HG02973 (cell line): ENCODE data around the gene KLHL29.

Experiments used
- ATAC-seq: cut with Tn5 transposase; IDR thresholded peaks from one replicate; pipeline ENCODE4 v1.9.1; 2021; ENCODE audit warnings: moderate library complexity; ENCODE audit not compliant: unreplicated experiment

Gene KLHL29

DNA sequence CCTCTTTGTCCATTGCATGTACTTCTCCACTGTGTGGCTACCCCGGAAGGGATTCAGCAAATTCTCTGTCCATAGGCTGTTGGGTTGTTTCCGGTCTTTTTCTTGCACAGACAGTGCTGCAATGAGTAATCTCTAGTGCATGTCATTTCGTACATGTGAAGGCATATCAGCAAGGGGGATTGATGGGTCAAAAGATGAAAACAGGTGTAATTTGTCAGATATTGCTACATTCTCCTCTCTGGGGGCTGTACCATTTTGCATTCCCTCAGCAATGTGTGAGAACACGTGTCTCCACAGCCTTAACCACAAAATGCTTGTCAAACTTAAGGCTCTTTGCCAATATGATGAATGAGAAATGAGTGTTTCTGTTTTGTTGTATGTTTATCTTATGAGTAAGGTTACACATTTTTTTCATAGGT, 60.5 kb downstream of the KLHL29 start:
- ATAC-seq, result no peak

DNA sequence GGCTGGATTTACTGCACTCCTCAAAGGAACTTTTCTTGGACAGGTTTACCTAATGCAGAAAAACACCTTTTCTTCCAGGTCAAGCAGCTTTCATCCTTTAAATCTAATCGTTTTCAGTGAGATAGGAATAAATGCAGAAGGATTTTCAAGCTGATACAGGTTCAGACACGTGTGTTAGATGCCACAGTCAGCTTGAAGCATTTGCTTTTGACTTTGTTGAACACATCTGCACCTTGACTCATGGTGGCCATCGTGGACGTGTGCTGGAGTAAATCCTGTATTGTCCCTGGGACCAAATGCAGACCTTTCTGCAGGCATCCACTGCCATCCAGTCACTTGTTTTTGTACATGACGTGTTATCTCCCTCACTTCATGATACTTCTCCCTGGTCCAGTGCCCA, 61.9 kb downstream of the KLHL29 start:
- ATAC-seq, result no peak

DNA sequence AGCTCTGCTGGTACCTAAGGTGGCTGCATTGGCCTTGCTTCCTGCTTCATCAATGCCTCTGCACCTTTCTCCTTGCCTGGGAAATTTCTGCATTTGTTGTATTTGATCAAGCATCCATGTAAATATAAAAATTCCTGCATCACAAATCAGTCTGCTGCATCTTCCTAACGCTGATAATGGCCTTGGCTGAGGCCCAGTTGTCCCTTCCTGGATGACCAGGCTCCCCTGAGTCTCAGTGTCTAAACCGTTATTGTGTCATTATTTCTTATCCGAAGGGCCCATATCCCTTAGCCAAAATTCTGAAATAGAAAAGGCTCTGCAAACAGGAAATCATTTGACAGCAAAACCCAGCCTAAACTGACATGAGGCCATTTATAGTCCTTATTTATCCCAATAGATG, 62.4 kb downstream of the KLHL29 start:
- no peak for ATAC-seq

DNA sequence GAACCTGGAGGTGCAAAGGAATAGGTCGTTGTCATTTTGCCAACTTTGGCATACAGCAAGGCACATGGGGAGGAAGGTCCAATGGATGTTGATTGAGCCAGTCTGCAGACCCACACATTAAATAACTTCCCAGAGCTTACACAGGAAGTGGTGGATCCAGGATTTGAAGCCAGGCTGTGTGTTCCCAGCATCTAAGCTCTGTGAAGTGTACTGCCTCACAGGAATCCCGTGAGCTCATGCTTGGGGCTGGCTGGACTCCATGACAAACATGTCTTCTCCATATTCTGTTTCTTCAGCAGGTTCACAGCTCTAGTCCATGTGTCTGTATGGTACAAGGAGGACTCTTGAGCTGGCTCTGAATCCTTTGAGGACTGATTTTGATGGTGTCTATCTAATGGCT, 63.9 kb downstream of the KLHL29 start:
- no peak for ATAC-seq

DNA sequence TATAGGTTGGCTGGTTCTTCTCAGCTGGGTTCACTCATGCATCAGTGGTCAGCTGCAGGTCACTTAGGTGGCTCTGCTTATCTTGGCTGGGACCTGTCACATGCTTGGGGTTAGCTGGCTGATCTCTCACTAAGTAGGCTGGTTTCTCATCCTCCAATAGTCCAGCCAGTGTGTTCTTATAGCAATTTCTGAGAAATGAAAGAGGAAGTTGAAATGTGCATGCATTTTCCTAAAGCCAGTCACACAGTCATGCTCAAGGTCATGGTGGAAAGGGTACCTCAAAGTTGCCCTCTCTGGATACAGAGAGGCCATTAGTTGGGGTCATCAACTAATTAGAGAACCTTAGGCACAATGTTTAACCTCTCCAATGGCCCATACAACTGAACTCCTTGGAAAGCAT, 64.4 kb downstream of the KLHL29 start:
- ATAC-seq, result peak; percentile 70

- no peak for ATAC-seq
Observed at GRCh38 chr2:23449831-23450331, 64.9 kb downstream of the KLHL29 start.

GRCh38 chr2:23452372-23452771, 67.4 kb downstream of the KLHL29 start:
- ATAC-seq, result no peak

- ATAC-seq, result peak; percentile 55
Observed at GRCh38 chr2:23452853-23453420, 68.0 kb downstream of the KLHL29 start.

- ATAC-seq, result no peak
Observed at GRCh38 chr2:23453432-23453831, 68.5 kb downstream of the KLHL29 start.

DNA sequence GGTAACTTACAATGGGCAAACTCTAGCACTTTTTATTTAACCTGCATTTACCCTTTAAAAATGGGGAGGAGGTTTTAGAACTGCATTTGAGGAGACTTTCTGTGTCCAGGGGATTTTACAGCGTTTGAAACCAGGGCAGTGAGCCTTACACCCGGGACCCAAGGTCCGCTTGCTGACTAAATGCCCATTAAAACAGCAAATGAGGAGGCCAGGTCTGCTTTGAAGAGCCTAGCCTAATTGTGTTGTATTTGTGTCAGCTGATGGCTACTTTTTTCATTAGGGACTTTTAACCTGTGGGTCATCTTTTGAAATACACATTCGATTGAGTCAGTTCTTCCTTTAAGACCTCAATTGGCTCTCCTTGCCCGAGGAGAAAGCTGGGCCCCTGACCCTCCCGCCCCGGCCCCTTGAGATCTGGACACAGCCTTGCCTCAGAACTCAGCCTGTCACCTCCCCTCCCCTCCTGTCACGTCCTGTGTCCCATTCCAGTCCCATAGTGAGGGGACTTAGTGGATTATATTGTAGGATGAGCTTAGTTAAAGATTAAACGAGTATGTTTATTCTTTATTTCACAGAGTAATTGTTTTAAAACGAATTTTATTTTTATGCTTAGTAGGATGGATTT, 69.0 kb downstream of the KLHL29 start:
- no peak for ATAC-seq

GRCh38 chr2:23454501-23455120, 69.6 kb downstream of the KLHL29 start:
- no peak for ATAC-seq

DNA sequence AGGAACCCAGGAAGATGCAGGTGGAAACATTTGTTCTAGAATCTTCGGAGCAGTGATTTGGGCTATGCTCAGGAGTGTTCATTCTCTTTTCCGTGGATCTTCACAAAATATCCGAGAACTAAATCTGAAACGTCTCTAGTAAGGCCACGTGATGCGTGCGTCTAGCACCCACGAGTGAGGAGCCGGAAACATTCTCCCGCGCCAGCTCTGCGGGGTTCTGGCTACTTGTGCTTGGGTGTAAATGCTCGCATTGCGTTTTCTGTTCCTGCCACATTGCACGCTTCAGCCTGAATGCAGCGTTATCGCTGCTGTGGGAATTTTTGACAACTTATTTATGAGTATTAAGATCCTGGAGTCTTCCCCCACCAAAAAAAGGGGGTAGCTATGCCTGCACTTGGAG, 71.4 kb downstream of the KLHL29 start:
- no peak for ATAC-seq

- ATAC-seq, result no peak
Observed at GRCh38 chr2:23456881-23457760, 72.1 kb downstream of the KLHL29 start.

DNA sequence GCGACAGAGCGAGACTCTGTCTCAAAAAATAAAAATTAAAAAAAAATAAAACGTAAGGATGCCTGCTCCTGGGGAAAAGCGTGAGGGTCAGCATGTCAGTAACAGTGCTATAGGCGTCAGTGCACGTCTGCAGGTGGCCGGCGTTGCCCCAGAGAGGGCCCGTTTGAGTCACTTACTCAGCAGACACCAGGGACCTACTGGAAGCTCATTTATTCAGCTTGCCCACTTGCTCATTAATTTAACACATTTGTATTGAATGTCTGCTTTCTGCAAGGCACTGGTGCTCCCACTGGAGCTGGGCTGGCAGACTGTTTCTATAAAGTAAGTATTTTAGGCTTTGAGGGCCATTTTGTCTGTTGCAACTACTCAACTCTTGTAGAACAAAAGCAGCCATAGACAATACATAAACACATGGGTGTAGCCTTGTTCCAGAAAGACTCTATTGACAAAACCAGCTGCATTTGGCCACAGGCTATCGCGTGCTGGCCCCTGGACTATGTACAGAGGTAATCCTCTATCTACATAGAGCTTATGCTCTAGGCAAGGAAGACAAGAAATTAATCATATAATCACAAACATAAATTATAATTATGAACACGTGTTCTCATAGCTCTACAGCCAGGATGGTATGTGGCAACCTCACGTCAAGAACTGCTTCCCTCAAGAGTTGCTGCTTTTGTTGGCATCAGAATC, 73.2 kb downstream of the KLHL29 start:
- no peak for ATAC-seq

GRCh38 chr2:23459032-23459431, 74.1 kb downstream of the KLHL29 start:
- ATAC-seq, result no peak

DNA sequence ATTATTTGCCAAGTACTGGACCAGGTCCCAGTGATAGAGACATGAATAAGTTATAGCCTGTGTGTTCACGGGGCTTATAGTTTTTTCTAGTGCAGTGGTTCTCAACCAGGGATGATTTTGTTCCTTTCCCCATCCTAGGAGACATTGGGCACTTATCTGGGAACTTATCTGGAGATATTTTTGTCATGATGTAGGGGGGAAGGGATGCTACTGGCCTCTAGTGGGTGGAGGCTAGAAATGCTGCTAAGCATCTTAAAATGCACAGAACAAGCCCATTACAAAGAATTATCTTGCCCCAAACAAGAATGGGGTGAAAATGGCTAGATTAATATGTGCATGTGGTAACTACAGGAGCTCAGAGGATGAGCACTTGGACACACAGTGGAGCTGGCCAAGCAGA, 75.2 kb downstream of the KLHL29 start:
- no peak for ATAC-seq

GRCh38 chr2:23460993-23461392, 76.0 kb downstream of the KLHL29 start:
- ATAC-seq, result no peak

DNA sequence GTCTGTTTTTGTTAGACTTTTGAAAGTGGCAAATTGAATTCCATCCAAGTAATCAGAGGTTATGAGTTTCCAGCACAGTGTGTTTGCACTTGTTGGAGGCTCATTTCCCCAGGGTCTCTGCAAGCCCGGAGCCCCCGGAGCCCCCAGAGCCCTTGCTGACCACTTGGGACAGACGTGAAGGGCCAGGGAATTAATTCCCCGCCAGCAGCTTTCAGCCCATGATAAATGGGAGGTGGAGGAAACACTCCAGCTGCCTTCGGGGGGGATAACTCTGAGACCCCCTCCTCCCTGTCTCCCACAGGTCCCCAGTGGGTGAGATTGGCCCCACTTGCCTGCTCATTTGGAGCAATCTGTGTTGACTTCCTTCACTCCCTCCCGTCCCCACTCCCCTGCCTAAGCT, 79.2 kb downstream of the KLHL29 start:
- no peak for ATAC-seq

DNA sequence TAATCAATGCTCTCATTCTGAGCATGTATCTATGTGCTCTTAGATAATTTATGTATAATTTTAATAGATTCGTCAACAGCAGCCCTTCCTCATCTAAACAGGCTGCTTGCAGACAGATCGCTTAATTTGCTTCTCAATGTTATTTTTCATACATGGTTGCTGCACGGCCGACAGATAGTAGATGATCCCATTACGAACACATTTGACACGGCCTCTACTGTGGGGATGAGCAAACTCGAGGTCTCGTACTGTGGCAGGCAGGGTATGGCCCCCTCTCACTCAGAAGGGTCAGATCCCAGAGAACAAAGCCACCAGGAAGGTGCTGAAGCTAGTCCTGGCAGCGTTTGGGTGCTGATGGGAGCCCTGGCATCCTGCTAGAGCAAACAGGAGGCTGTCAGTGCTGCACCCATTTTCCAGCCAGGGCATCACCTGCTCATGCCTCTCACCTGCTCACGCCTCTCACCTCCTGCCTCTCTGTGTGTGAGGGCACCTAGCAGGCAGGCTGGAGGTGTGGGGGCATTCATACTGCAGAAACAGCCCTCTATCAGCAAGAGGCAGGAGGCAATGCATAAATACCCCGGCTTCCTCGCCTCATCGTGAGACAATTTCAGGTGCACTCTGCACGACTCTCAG, 80.0 kb downstream of the KLHL29 start:
- no peak for ATAC-seq

DNA sequence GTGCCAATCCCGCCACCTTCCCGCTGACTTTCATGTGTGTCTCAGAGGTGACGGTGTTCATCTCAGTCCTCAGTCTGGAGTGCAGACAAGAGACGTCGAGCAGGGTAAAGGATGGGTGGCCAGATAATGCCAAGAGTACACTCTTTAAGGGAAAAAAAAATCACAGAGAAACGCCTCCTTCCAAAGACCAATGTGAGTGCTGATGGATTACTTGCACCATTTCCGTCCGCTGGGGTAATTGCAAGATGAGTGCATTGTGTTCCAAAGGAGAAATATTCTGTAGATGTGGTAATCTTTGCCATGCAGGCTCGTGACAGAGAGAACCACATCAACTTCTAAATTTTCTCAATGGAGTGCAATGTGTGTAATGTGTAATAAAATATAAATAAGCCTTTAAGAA, 81.0 kb downstream of the KLHL29 start:
- no peak for ATAC-seq
